GM18519 (cell line): ENCODE data around the gene KRTAP20-2.

Experiments used
- ATAC-seq: cut with Tn5 transposase; IDR thresholded peaks from one replicate; pipeline ENCODE4 v1.9.1; 2021; ENCODE audit warnings: mild to moderate bottlenecking, moderate library complexity; ENCODE audit not compliant: unreplicated experiment, low FRiP score

Gene KRTAP20-2

DNA sequence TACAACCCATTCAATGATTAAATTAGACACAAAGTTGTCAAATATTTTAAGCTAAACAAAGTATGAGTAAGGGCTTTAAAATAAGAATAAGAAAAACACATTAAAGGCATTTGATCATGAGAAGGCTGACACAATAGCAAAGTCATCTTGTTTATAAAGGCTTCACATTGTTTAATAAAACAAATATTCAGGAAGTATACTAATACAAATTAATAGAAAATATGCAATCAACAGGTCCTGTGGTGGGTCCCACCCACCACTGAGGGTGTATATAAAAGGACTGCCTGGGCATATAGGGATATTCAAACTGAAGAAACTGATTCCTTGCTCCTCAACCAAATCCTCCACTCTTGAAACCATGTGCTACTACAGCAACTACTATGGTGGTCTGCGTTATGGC lies at the start of gene KRTAP20-2:
Gene KRTAP20-2, plus strand, starts transcription at position 301 of the 400 bp plus-strand sequence. Its CDS starts 58 bp downstream, at position 359.
- no peak for ATAC-seq

GRCh38 chr21:30590297-30590696 lies 44.7 kb upstream of the KRTAP20-2 start, which contains the start of gene KRTAP22-2:
Gene KRTAP22-2 (minus strand): TSS chr21:30590397.
- no peak for ATAC-seq

DNA sequence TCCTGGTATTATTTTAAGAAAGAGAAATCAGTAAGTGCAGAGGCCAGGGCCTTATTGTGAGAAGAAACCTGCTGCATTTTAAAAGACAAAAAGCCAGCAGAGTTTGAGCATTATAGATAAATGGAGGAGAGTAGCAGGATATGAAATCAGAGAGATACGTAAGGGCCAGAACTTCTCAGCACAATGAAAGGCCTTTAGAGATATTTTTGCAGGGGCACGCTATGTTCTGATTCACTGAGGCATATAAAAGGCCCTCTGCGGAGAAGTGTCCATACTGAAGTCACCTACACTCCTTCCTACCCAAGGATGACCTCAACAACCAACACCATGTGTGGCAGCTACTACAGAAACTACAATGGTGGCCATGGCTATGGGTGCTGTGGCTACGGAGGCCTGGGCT lies 42.9 kb upstream of the KRTAP20-2 start, which contains the start of gene KRTAP6-3:
Gene KRTAP6-3, plus strand, starts transcription at position 301 of the 400 bp plus-strand sequence. Its CDS starts 6 bp downstream, at position 307.
- ATAC-seq: no peak

GRCh38 chr21:30598802-30599201 lies 36.2 kb upstream of the KRTAP20-2 start, which contains the start of gene KRTAP6-2:
Gene KRTAP6-2 (minus strand): TSS chr21:30598902. CDS start chr21:30598874, 28 bp downstream.
- ATAC-seq: no peak

DNA sequence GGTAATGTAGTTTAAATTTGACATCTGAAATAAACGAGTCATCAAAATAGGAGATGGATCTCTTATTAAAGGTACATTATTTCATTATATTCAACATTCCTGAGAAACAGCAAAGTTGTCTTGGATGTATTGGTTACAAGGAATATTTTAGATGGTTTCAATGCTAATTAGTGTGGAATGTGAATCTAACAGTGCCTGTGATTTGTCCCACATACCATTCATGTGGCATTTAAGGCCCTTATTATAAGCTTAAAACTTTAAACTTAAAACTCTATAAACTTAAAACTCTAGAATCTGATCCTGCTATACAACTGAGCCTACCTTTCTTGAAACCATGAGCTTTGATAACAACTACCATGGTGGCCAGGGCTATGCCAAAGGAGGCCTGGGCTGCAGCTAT lies 34.2 kb upstream of the KRTAP20-2 start, which contains the start of gene KRTAP22-1:
Gene KRTAP22-1, plus strand, starts transcription at position 301 of the 400 bp plus-strand sequence.
- no peak for ATAC-seq

GRCh38 chr21:30605968-30606367 lies 29.0 kb upstream of the KRTAP20-2 start:
- ATAC-seq: no peak

DNA sequence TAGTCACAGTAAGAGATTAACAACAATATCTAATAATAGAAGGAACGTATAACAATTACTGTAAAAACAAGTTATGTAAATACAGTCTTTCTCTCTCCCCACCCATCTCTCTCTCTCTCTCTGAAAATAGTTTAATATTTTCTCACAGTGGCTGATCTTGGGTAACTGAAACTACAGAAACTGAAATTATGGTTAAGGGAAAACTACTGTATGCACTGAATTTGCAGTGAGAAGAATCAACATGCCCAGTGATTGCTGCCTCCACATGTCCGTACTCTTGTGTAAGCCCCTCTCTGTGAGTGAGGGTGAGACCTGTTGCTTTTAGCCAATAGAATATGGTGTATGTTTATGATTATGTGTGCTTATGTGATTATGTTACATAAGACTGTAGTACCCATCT lies 22.9 kb upstream of the KRTAP20-2 start:
- no peak for ATAC-seq

GRCh38 chr21:30613836-30614235 lies 21.2 kb upstream of the KRTAP20-2 start, which contains the start of gene KRTAP6-1:
Gene KRTAP6-1 (minus strand): TSS chr21:30613930. CDS start chr21:30613904, 26 bp downstream.
- ATAC-seq: no peak

- no peak for ATAC-seq
These were observed 19.8 kb upstream of the KRTAP20-2 start for GRCh38 chr21:30615199-30615598.

- no peak for ATAC-seq
These were observed 18.9 kb upstream of the KRTAP20-2 start, which contains the start of gene KRTAP20-1 for GRCh38 chr21:30616125-30616524. Gene KRTAP20-1 (plus strand): TSS chr21:30616425. CDS start chr21:30616455, 30 bp downstream.

DNA sequence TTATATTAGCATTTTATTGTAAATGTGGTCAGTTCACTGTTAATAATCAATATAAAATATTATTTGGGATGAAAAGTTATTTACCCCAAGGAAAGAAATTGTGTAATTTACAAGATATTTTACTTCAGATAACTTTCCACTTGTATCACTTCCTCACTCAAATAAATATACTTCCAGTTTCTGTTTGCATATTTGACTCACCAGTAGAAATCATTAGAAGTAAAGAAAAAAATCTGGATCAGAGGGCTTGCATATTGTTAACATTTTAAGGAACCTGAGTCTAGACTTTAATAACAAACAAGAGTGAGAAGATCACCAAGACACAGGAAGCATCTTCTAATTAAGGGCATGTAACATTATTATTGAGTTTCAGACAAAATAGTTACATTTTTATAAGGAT lies 14.9 kb upstream of the KRTAP20-2 start:
- no peak for ATAC-seq

DNA sequence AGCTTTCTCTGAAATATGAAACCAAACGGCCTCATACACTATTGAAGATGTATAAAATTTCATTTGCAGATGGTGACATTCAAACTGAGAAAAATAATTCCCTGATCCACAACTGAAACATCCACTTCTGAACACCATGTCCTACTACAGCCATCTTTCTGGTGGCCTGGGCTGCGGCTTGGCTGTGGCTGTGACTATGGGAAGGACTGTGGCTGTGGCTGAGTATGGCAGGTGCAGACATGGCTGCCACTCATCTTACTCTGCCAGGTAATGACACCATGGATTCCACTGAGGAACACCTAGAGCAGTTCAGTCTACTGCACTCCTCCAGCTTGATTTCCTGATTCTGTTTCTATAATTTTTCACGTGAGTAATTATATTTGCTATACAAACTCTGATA lies 14.5 kb upstream of the KRTAP20-2 start, which contains the start of gene KRTAP20-4:
Gene KRTAP20-4, plus strand, starts transcription at position 106 of the 400 bp plus-strand sequence.
- ATAC-seq: no peak

- ATAC-seq: no peak
These were observed 11.6 kb upstream of the KRTAP20-2 start for GRCh38 chr21:30623362-30623761.

DNA sequence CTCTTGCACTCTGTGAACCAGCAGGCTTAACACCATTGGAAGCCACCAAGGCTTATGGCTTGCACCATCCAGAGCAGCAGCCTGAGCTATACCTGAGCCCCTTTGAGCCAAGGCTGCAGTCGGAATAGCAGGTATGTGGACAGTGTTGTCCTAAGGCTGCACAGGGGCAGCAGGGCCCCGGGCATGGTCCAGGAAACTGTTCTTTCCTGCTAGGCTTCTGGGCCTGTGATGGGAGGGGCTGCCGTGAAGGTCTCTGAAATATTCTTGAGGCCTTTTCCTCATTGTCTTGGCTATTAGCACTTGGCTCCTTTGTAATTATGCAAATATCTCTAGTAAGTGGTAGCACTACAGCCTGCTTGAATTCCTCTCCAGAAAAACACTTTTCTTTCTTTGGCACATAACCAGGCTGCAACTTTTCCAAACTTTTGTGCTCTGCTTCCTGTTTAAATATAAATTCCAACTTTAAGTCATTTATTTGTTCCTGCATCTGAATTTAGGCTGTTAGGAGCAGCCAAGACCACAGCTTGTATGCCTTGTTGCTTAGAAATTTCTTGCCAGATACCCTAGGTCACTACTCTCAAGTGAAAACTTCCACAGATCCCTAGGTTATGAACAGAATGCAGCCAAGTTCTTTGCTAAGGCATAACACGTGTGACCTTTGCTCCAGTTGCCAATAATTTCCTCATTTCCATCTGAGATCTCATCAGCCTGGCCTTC lies 9.4 kb upstream of the KRTAP20-2 start:
- ATAC-seq: no peak

DNA sequence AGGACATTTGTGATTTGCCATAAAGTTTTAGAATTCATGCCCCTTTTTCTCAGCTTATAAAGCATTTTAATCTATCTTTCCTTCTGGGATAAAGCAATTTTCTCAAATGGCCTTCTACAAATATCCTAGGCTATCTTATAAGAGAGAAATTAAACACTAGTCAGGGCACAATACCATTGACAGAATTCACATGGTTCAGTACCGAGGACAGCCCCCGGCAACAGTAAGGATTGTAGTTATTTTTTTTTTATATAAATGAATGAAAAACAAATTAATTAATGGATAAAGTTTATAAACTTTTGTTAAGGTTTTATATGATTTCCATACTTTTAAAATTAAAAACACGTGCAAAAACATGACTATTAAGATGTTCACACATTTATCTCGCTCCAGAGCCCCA lies 6.9 kb upstream of the KRTAP20-2 start:
- no peak for ATAC-seq

DNA sequence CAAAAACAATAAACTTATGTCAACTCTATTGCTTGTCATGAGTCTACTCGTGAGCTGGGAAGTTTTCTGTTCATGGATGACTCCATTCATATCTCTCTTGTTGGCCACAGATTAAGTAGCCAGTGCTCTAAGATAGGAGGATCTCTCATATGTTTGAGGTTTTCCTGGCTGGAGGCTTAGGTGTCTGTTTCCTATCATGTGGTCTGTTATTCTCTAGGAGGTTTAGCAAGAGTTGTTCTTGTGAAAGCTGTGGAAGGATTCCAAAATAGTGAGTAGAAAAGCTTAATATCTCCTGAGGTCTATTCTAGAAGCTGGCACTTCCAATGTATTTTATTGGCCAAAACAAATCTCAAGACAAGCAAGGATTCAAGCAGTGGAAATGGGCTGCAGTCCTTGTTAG lies 5.8 kb upstream of the KRTAP20-2 start:
- no peak for ATAC-seq

DNA sequence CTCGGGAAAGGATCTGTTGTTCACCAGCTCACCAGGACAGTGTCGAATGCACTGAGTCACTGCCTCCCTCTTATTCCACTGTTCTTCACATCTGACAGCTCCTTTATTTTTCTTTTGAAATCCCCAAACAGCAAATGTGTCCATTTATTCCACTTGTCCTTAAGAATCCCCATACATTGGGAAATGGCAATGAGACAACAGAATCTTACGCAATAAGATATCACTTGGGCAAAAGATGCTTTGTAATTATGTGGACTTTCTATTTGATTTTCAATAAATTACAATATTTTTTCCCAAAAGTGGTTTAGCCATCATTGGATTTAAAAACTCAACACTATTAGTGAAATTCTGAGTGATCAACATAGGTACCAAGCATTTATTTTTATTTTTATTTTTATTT lies 3.7 kb downstream of the KRTAP20-2 start:
- no peak for ATAC-seq

DNA sequence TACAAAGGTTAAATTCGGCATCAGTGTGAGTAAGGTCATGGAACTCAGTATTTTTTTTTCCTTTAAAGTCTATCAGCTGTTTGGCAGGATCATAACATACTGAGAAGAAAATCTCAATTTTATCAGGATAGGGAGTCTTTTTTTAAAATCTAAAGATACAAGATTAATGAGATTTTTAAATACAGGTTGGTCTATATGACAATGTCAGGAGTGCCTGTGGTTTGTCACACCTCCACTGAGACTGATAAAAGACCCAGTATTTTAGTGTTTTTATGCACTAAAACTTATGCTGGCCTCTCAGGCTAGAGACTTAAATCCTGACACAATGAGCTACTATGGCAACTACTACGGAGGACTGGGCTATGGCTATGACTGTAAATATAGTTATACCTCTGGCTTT lies 7.6 kb downstream of the KRTAP20-2 start, which contains the start of gene KRTAP20-3:
Gene KRTAP20-3, plus strand, starts transcription at position 301 of the 400 bp plus-strand sequence.
- no peak for ATAC-seq

DNA sequence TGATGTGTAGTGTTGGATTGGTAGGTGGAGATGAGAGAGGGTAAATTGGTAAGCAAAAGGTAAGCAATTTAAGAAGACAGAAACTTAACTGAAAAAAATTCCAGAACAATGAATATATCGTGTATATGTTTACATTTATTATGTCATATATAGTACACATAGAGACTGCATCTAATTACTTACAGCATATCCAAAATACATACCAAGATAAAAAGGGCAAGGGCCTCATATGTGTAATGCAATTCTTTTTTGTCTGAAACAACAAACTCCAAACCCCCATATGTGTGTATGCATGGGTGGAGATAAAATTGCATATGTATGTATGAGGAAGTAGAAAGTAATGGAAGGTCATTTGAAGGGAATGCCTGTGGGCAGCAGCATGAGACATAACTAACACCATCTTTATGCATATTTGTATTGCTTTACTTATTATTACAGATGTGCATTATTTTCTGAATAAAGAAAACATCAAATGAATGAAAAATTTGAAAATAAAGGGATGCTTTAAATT lies 12.0 kb downstream of the KRTAP20-2 start:
- ATAC-seq: no peak

DNA sequence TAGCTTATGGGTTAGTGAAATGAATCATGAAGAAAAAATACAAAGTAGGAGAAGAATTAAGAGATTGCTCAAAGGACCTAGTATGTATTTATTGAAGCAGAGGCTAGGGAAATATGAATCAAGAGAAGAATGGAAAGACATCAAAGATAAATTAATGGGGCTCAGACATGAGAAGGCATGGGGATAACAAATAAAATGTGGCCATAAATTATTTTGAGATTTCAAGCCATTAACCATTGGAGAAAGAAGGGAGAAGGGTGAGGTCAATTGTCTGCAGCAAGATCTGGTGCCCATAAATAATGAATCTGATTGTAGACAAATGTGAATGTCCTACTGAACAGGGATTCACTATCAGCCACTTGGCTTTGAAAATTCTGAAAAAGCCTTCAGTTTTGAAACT lies 17.9 kb downstream of the KRTAP20-2 start:
- no peak for ATAC-seq

DNA sequence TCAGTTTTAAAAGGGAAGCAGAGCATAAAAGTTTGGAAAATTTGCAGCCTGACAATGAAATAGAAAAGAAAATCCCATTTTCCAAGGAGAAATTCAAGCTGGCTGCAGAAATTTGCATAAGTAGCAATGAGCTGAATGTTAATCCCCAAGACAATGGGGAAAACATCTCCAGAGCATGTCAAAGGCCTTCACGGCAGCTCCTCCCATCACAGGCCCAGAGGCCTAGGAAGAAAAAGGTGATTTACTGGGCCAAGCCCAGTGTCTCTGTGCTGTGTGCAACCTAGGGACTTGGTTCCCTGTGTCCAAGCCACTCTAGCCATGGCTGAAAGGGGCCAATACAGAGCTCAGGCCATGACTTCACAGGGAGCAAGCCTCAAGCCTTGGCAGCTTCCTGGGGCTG lies 33.8 kb downstream of the KRTAP20-2 start:
- ATAC-seq: no peak
